Cerebellar nuclear complex (tissue), 1 donor: ENCODE data around the gene AUNIP.
"Not testable (repeated sequence)": the region's sequence is repeated elsewhere in the genome, so short reads cannot be mapped to it uniquely, and the experiment has no call there.

Experiments
- DNase-seq, 2 experiments: peaks; one replicate each; lab custom pipeline; 2025; lab: John Stamatoyannopoulos, UW

The AUNIP gene

GRCh38 chr1:25866288-25866687, 7.0 kb upstream of the AUNIP start:
- no peak for DNase-seq

- no peak for DNase-seq
These were observed 5.2 kb upstream of the AUNIP start for GRCh38 chr1:25864434-25864833.

GRCh38 chr1:25863486-25864262, 4.4 kb upstream of the AUNIP start:
- peak in 1 of 2 experiments; percentile 35 for DNase-seq

GRCh38 chr1:25862785-25863485, 3.7 kb upstream of the AUNIP start:
- peak in 1 of 2 experiments; percentile 16 for DNase-seq

- DNase-seq = no peak
These were observed 2.3 kb upstream of the AUNIP start for GRCh38 chr1:25861316-25862286.

- DNase-seq = no peak
These were observed 763 bp downstream of the AUNIP start for GRCh38 chr1:25858494-25858893.

- DNase-seq = no peak
These were observed 2.4 kb downstream of the AUNIP start for GRCh38 chr1:25856856-25857255.

GRCh38 chr1:25854554-25854953, 4.7 kb downstream of the AUNIP start:
- no peak for DNase-seq

GRCh38 chr1:25848531-25848930, 10.7 kb downstream of the AUNIP start:
- no peak for DNase-seq

- DNase-seq = no peak
These were observed 11.3 kb downstream of the AUNIP start for GRCh38 chr1:25847929-25848328.

- DNase-seq = no peak
These were observed 13.6 kb downstream of the AUNIP start for GRCh38 chr1:25845664-25846063.

GRCh38 chr1:25844536-25845337, 14.5 kb downstream of the AUNIP start:
- no peak for DNase-seq

- no peak for DNase-seq
These were observed 15.8 kb downstream of the AUNIP start for GRCh38 chr1:25843483-25843882.

GRCh38 chr1:25839808-25840207, 19.4 kb downstream of the AUNIP start:
- DNase-seq = not testable (repeated sequence)

GRCh38 chr1:25837262-25837875, 21.9 kb downstream of the AUNIP start:
- DNase-seq = no peak

GRCh38 chr1:25836695-25837094, 22.6 kb downstream of the AUNIP start:
- DNase-seq = no peak

GRCh38 chr1:25834894-25835293, 24.4 kb downstream of the AUNIP start:
- DNase-seq = no peak

GRCh38 chr1:25833158-25833557, 26.1 kb downstream of the AUNIP start:
- DNase-seq = no peak

- DNase-seq = no peak
These were observed 26.8 kb downstream of the AUNIP start for GRCh38 chr1:25832336-25833037.

- no peak for DNase-seq
These were observed 27.6 kb downstream of the AUNIP start for GRCh38 chr1:25831569-25832196.
